Measurements from ENCODE around the gene TCERG1.
"Not testable (repeated sequence)": the region's sequence is repeated elsewhere in the genome, so short reads cannot be mapped to it uniquely, and the experiment has no call there.

Gene TCERG1

DNA sequence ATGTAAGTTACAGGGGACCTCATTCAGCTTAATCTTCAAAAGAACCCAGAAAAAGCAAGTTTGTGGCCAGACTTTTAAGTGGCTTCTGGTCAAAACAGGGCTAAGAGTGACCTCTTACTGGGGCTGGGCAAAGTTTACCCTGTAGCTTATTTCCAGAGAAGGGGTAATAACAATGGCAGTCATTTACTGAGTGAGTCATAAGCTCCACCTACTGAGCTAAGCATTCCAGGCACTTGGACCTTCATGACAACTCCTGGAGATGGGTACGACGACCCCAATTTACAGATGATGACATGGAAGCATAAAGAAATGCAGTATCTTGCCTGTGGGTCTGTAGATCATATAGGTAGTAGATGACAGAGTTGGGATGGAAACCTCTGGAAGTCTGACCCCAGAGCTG, 73.6 kb downstream of the TCERG1 start:
- no peak for DNase-seq

DNA sequence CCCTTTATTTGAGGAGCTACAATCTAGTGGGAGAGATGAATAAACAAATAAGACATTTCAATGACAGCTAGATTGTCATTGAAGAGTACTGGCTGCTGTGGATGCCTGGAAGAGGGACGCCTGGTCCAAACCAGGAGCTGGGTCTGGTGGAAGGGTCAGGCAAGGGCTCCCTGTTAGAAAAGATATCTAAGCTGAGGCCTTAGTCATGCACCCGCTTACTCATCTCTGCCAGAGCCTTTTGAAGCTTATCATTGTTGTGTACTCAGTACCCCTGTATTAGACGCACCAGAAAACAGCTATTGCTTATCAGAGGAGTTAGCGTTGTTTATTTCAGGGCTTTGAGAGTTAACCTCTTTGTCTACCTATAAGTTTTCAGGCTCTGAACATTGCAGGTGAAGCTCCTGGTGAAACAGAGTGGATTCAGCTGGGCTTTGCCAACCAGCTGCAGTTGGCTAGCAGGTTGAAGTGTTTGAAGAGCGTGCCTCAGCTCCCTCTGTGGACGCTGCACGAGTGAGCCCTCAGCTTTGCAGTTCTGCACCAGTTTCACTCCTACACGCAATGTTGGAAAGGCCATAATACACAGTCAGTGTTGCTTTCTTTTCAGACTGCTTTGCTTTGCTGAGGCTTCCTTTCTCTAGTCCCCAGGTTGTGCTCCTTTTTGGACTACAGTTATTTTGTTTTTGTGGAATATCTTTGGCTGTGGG, 74.4 kb downstream of the TCERG1 start:
- no peak for DNase-seq

DNA sequence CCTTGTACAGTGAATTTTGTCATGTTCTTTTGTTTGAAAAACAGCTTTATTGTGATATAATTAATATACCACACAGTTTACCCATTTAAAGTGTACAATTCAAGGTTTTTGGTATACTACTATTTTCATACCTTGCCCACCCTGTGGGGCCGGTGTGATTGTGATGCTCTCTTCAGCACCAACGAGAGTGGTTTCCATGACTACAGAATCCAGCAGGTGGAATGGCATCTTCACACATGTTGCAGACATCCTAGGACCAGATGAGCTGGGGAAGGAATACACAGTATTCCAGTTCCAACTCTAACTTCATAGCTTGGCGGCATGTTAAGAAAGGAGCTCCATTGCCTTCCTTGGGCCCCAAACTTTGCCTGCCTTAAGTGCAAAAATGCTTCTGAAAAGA, 76.6 kb downstream of the TCERG1 start:
- peak in 1 of 51 donors; percentile 30 for DNase-seq

DNA sequence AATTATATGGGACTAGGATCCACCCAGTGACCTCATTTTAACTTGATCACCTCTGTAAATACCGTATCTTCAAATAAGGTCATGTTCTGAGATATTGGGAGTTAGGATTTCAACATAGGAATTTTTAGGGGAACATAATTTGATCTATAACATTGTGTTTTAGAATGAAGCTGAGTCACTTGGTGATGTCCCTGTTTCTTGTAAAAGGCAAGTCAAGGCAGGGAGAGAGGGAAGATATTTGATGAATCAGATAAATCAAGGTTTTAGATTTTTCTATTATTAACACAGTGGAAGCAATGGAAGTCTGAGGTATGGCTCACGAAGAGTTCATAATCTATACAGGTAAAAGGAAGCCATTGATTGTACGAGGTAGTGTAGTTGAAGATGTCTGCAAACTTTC, 80.7 kb downstream of the TCERG1 start:
- no peak for DNase-seq

DNA sequence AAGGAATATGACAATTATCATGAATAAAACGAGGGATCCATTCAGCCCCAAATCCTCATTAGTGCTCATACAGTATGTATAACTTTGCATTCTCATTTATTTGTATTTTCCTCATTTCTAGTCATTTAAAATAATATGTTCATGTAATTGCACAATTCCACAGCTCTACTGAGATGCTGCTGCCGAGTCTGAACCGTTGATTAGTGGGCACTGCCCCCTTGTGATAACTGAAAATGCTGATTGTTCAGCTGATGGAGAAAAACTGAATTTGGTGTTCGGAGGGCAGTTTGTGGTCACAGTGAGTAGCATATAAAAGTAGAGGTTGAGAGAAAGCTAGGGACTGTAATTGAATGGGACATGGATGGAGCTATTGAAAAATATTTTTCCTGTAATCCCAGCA, 81.1 kb downstream of the TCERG1 start:
- DNase-seq: peak in 2 of 51 donors; percentile 10 to 13

DNA sequence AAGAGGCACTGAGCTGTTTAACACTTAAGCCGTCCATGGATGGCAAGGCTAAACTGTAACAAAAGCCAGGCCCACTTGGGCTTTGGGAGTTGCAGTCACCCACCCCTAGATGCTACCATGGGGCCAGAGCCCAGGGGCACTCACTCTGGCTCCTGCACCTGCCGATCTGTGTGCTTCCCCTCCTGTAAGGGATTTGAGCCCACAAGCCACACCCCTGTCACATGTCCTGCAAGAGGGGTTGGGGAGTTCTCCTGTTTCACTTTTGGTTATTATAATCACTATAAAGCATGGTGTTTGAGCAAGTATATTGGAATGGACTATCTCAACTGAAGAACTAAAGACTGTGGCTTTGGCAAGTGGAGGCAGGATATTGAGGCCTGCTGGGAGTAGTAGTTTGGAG, 82.9 kb downstream of the TCERG1 start:
- no peak for DNase-seq

DNA sequence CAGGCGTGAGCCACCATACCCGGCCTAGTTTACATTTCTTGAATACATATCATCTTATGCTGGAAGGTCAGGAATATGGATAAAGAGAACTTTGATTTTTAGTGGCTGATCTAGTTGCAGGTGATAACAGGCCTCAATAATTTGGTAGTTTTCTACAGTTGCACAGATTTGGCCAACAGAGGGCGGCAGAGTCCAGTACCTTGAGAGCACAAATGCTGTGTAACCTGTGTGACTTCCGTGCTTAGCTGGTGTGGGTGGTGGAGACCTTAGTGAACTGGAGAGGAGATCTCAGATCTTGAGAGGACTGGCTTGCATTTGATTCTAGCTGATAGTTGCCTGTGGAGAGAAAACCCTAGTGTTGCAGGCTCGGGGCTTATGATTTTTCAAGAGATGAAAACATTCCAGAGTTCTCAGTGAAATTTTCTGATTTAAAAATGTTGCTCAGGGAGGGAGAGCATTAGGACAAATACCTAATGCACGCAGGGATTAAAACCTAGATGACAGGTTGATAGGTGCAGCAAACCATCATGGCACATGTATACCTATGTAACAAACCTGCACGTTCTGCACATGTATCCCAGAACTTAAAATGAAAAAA, 86.2 kb downstream of the TCERG1 start:
- peak in 43 of 51 donors; percentile 4 to 77 (median 41) for DNase-seq

DNA sequence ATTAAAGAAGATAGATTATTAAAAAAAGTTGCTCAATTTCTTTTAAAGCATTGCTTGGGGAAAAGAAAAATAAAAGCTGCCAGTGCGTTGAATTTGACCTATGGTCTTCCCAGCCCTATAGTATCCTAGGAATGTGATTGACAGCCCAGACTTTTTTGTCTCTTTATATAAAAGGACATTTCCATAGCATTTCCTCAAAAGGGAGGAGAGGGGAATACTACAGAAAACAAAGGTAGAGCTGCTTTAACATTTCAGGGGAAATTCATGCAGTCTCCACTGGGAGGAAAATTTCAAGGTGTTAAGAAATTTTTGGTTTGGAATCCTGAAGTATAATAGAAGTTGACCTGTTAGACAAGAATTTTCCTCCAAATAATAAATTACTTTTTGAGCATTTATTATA, 86.7 kb downstream of the TCERG1 start:
- DNase-seq: no peak

DNA sequence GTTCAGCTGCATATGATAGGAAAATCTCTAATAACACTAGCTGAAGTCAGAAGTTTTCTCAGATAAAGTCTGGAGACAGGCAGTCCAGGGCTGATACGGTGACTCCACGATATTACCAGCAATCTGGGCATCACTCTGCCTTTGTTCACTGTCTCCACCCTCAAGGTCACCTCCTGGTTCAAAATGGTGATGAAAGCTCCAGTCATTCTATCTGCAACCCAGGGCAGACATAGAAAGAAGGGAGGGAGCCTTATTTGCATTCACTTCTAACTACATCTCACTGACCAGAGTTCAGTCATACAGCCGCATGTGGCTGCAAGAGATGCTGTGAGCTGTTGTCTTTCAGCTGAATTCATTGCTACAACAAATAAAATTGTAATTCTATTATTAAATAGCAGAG, 91.3 kb downstream of the TCERG1 start:
- no peak for DNase-seq

DNA sequence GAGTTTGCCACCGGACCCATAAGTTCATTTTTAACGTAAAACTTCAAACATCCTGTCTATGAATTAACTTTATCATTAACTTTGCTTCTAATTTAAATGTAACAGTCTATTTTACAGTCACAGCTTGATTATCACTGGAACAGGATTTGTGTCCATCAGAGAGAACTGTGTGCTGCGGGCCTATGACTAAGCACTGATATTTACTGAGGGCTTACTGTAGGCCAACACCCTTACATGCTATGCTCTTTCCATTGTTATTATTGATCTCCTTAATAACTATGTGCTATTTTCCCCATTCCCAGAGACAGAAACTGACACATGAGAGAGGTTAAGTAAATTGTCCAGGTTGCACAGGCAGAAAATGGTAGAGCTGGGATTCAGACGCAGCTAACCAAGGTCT, 92.8 kb downstream of the TCERG1 start:
- no peak for DNase-seq

DNA sequence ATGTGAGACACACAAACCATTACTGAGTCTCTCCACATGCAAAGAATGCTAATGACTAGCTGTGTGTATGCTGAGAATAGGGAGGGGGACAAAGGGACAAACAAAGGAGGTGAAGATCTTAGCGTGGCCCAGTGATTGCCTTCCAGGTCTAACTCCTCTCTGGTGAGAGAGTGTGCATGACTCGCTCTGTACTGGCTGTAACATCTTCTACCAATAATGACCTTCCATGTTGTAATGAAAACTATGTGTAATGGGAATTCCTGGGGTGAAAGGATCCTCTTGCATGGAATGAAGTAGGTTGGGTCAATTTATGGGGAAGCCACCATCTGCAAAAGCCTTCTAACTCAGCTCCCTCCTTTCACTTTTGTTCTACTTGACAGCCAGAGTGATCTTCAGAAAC, 93.3 kb downstream of the TCERG1 start:
- no peak for DNase-seq

DNA sequence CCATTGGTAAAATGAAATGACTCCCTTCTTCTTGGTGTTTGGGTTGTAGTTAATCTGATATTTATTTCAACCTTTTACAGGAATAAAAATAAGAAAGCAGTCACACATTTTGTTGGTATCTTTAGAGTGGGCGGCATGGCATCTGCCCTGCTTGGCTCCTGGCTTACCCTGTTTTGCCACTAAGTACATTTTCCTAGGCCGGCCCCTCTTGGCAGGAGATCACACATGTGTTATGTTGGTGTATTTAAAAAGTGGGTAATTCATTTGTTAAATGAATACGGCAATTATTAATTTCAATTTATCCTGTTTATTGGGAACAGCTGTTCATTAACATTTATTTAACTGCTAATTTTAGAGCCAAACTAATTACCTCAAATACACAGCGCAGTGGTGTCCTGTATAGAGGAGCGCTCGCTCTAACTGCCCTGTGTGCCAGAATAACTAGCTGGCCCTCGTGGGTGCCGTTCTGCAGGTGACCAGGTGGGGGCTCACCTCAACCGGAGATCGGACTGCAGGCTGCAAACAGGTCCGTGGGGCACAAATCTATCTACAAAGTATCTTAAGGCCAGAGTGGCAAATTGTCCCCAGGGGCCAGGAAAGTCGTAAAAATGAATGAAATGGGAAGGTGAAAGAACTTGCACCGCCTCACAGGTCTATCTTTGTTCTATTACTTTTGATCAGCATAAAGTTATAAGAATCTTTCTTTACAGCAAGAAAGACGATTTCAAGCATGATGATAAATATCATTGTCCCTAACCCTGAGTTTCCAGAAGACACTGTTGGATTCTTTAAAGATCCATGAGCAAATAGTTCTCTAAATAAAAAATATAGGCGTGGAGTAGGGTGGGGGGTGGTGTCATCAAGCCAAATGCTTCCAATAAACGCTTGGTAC, 95.1 kb downstream of the TCERG1 start:
- DNase-seq: peak; percentile 2 to 82 (median 44)

DNA sequence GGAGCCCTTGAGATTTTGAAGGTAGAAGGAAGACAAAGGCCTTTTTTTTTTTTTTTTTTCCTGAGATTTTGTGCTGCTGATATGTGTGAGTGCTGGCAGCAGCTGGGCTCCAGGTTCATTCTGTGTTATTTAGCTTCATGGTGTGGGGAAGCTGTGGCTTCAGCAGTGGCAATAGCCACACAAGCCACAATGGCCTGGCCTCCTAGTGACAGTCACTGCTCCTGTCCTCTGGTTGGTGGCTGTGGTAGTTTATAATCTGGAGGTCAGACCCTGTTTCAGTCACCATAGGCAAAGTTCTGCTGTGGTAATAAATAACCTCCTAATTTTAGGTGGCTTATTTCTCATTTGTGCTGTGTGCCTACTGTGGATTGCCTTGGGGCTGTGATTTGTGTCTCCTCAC, 97.1 kb downstream of the TCERG1 start:
- DNase-seq: no peak

DNA sequence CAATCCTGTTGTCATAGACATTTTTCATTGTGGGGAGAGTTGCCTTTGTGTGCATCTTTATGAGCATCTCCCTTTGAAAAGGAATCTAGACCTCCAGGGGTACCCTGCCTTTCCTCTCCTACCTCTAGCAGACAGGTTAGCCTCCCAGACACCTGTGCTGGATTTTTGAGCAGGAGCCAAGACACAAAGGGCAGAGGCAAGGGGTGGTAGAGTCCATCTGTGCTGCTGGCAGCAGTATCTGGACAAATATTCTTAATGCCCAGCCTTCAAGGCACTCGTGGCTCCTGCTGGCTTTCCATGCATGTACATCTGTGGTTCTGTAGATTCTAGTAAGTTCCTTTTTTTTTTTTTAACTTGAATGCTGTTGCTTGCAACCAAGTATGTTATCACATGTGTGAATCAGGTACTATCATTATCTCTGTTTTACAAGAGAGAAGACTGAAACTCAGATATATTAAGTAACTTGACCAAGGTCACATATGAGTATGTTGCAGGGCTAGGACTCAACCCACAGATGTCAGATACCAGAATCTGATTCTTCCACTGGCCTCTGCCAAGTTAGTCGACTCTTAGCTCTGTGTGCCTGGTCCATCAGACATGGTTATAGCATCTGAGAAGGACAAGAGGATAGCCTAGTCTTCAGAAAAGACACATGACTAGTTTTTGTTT, 101.8 kb downstream of the TCERG1 start:
- no peak for DNase-seq

DNA sequence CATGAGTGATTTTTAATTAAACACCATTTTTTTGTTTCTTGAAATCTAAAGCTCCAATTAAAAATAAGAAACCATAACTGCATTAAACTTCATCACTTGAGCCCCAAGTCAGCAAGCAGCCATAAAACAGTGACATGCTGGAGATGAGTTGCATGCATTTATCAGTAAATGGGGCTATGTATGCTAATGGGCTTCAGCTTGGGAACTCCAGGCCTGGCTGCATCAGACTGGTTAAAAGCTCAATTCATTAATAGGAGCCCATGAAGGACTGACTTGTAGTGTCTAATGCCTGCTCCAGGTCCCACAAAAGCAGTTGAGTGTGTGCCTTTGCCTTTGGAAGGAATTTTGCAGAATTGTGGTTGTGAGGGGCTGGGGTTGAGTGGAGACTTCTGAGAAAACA, 102.5 kb downstream of the TCERG1 start:
- DNase-seq: no peak

DNA sequence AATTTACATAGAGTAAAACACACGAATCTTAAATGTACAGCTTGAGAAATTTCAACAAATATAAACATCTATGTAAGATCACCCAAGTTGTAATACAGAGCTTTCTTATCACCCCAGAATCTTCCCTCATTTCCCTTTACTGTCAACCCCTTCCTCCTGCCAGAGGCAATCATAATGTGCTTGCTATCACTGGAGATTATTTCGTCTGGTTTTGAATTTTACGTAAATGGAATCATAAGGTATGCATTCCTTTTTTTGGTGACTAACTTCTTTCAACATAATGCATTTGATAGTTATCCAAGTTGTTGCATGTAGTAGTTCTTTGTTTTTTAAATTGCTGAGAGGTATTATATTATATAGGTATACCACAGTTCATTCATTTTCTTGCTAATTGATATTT, 106.3 kb downstream of the TCERG1 start:
- DNase-seq: no peak

DNA sequence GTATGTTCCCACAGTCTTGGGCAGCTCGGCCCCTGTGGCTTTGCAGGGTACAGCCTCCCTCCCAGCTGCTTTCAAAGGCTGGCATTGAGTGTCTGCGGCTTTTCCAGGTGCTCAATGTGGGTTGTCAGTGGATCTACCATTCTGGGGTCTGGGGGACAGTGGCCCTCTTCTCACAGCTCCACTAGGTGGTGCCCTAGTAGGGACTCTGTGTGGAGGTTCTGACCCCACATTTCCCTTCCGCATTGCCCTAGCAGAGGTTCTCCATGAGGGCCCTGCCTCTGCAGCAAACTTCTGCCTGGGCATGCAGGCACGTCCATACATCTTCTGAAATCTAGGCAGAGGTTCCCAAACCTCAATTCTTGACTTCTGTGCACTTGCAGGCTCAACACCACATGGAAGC, 109.8 kb downstream of the TCERG1 start:
- DNase-seq: not testable (repeated sequence)

DNA sequence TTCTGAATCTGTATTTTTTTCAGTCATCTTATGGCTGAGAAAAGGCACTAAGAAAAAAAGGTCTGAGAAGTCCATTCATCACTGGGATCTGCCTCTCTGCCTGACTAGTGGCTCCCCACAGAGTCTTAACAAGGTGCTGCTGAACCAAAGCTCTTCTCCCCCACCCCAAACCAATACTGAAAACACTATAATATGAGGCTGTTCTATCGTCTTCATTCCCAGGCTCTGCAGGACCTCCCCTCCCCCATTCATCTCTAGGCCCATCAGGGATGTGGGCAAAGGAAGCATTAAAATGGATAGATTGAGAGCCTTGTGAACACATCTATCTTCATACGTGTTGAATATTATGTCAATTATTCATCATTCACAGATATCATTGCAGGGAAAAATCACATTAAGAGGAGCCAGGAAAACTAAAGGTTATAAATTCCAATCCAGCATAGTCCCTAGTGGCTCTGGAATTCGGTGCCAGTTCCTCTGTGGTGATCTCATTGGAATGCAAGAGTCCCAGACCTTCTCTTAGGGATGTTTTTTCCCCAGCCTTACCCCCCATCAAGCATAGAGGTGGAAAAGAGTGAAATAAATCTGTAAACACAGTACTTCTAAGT, 113.2 kb downstream of the TCERG1 start:
- DNase-seq: no peak

All from hypothalamus (tissue), 51 donors.